Neutrophil (primary cell): ENCODE results near the gene ARHGEF7.

ENCODE experiments used
- H3K27ac ChIP-seq: fragments of 200-600 bp; sonication (generic); 2 replicates; pipeline ENCODE4 v1.5.1; 2016; ENCODE audit warnings: mild to moderate bottlenecking, moderate library complexity
- H3K27me3 ChIP-seq: fragments of 200-600 bp; sonication (generic); 2 replicates; pipeline ENCODE4 v1.6.0; 2016; ENCODE audit warnings: mild to moderate bottlenecking
- H3K36me3 ChIP-seq: fragments of 200-600 bp; sonication (generic); 2 replicates; pipeline ENCODE4 v1.5.1; 2017
- H3K4me1 ChIP-seq, 2 experiments: fragments of 200-600 bp in 1 of 2; sonication (generic) in 1 of 2; 1 replicate in 1 of 2; 2 replicates in 1 of 2; pipeline versions ENCODE4 v1.5.1 to v1.6.1; 2013 to 2016; ENCODE audit warnings: low read depth in 1 of 2, low read length in 1 of 2, mild to moderate bottlenecking in 1 of 2, moderate library complexity in 1 of 2; ENCODE audit not compliant: control insufficient read depth in 1 of 2, insufficient read depth in 1 of 2
- H3K4me3 ChIP-seq, 2 experiments: fragments of 200-600 bp in 1 of 2; sonication (generic) in 1 of 2; 1 replicate in 1 of 2; 2 replicates in 1 of 2; pipeline ENCODE4 v1.5.1; 2013 to 2016; ENCODE audit warnings: low read depth in 1 of 2, low read length in 1 of 2, mild to moderate bottlenecking in 1 of 2, moderate library complexity in 1 of 2
- H3K9me3 ChIP-seq: fragments of 200-600 bp; sonication (generic); 2 replicates; pipeline ENCODE4 v1.5.1; 2016
- CTCF ChIP-seq: fragments of 200-600 bp; sonication (generic); IDR thresholded peaks from 2 replicates; pipeline ENCODE4 v1.5.1; 2016; ENCODE audit warnings: antibody characterized with exemption

ARHGEF7 gene

GRCh38 chr13:111323549-111323948, 208.4 kb downstream of the ARHGEF7 start:
- Histone ChIP-seq H3K36me3 (no peaks in the 10 kb centered on the region), H3K27ac (no peak overlapping the region), H3K9me3 (no peaks in the 10 kb centered on the region), H3K4me1 (no peaks in the 10 kb centered on the region), H3K27me3 (peaks cover 9% of the 10 kb centered on the region), H3K4me3 (no peak overlapping the region)
- TF ChIP-seq CTCF: no peak

- no peak for TF ChIP-seq CTCF
- Histone ChIP-seq H3K27me3 (peaks cover 9% of the 10 kb centered on the region), H3K4me1 (no peaks in the 10 kb centered on the region)
Observed at GRCh38 chr13:111323950-111324651, 209.0 kb downstream of the ARHGEF7 start.

GRCh38 chr13:111324736-111325135, 209.6 kb downstream of the ARHGEF7 start:
- Histone ChIP-seq H3K27me3 (peaks cover 9% of the 10 kb centered on the region), H3K9me3 (no peaks in the 10 kb centered on the region), H3K4me3 (no peak overlapping the region), H3K36me3 (no peaks in the 10 kb centered on the region), H3K4me1 (no peaks in the 10 kb centered on the region), H3K27ac (no peak overlapping the region)
- no peak for TF ChIP-seq CTCF

More at GRCh38 chr13:111323950-111324651, 209.0 kb downstream of the ARHGEF7 start:
- Histone ChIP-seq H3K4me3 (no peak overlapping the region), H3K9me3 (no peaks in the 10 kb centered on the region), H3K36me3 (no peaks in the 10 kb centered on the region), H3K27ac (no peak overlapping the region)

- H3K36me3 ChIP-seq: no peaks in the 10 kb centered on the region
- H3K27me3 ChIP-seq: peaks cover 9% of the 10 kb centered on the region
- H3K4me1 ChIP-seq: no peaks in the 10 kb centered on the region
- no peak overlapping the region for H3K27ac ChIP-seq
- no peak for TF ChIP-seq CTCF
- H3K9me3 ChIP-seq: no peaks in the 10 kb centered on the region
- no peak overlapping the region for H3K4me3 ChIP-seq
Observed at GRCh38 chr13:111325146-111325890, 210.2 kb downstream of the ARHGEF7 start.

GRCh38 chr13:111325941-111326620, 211.0 kb downstream of the ARHGEF7 start:
- H3K9me3 ChIP-seq: no peaks in the 10 kb centered on the region
- no peak overlapping the region for H3K27ac ChIP-seq
- no peak for TF ChIP-seq CTCF
- H3K4me1 ChIP-seq: no peaks in the 10 kb centered on the region
- H3K36me3 ChIP-seq: no peaks in the 10 kb centered on the region
- H3K4me3 ChIP-seq: no peak overlapping the region
- H3K27me3 ChIP-seq: peaks cover under 1% of the 10 kb centered on the region
